ENCODE results near the gene GMNC.

GMNC gene

DNA sequence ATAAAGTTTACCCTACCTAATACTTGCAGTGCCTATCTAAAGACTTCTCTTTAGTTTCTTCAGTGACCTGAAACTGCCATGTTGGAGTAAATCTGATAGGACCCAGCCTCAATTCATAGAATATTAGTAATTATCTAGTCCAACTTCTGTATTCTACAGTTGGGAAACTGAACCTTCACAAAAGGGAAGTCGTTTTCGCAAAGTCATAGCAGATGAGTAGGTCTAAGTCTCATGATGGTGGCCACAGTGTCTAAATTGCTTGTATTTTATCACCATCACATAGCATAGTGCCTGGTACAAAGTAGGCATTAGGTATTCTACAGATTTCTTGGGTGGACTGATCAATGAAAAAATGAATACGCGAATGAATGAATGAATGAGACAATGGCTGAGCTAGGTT is 8.4 kb downstream of the GMNC start:
- in situ Hi-C loops (cut with MboI; ENCODE audit: low sequenced_read_pairs, unreplicated experiment) = no loop called here
- TF ChIP-seq, protein P1, sequence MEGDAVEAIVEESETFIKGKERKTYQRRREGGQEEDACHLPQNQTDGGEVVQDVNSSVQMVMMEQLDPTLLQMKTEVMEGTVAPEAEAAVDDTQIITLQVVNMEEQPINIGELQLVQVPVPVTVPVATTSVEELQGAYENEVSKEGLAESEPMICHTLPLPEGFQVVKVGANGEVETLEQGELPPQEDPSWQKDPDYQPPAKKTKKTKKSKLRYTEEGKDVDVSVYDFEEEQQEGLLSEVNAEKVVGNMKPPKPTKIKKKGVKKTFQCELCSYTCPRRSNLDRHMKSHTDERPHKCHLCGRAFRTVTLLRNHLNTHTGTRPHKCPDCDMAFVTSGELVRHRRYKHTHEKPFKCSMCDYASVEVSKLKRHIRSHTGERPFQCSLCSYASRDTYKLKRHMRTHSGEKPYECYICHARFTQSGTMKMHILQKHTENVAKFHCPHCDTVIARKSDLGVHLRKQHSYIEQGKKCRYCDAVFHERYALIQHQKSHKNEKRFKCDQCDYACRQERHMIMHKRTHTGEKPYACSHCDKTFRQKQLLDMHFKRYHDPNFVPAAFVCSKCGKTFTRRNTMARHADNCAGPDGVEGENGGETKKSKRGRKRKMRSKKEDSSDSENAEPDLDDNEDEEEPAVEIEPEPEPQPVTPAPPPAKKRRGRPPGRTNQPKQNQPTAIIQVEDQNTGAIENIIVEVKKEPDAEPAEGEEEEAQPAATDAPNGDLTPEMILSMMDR (IDR thresholded peaks at IDR 0.05; ENCODE audit: borderline replicate concordance, control extremely low read depth, extremely low read depth, insufficient read depth, missing control alignments) = no peak
- no peak for DNase-seq (ENCODE audit: low spot score)

DNA sequence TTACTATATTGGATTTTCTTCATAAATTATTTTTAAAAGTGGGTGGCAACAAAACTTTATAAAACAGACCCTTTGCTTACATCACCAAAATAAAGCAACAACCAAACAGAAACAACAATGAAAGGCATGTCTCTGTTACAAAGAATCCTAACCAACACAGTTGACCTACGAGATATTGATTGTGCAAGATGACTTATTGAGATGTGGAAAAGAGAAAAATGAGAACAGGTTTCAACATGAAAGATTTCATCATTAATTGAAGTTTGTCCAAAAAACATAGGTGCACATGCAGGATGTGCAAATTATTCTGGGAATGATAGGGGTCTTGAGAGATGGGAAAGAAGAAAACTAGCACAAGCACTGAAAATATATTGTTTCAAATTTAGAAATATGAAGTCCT is 9.0 kb downstream of the GMNC start:
- TF ChIP-seq, protein P1 (IDR thresholded peaks at IDR 0.05; ENCODE audit: borderline replicate concordance, control extremely low read depth, extremely low read depth, insufficient read depth, missing control alignments) = no peak
- in situ Hi-C loops (cut with MboI; ENCODE audit: low sequenced_read_pairs, unreplicated experiment) = no loop called here
- DNase-seq (ENCODE audit: low spot score) = no peak

DNA sequence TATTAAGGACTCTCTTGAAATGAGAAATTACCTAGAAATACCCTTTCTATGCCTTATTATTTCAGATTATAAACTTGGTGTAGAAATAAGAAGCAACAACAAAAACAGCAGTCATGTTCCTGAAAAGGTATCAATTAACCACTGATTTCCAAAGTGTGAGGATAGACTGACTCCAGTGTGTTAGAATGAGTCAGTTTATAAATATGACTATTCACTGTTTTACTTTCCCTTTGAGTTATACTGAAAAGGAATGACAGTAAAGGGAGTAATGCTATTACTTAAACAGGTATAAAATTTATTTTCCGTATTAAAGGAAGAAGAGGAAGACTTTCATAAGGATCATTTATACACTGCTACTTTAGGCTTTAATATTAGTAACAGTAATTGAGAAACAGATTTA is 12.9 kb downstream of the GMNC start:
- in situ Hi-C loops (cut with MboI; ENCODE audit: low sequenced_read_pairs, unreplicated experiment) = no loop called here
- TF ChIP-seq, protein P1 (IDR thresholded peaks at IDR 0.05; ENCODE audit: borderline replicate concordance, control extremely low read depth, extremely low read depth, insufficient read depth, missing control alignments) = no peak
- no peak for DNase-seq (ENCODE audit: low spot score)

DNA sequence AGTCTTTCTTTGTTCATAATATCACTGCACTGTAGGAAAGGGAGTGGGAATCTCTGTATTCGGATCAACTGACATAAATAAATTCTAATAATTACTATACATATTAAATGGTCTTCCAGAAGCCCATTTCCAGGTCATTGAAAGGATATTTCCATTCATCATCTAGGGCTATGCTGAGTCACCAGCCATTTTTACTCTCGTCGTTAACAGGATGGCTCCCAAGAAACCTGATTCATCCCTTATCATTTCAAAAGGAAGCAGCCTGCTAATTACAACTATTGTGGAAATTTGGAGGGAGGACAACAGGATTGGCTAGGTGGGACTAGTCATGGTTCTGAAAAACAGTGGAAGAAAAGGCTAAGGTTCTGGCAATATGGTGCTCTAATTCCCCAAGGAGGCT is 13.6 kb downstream of the GMNC start:
- in situ Hi-C loops (cut with MboI; ENCODE audit: low sequenced_read_pairs, unreplicated experiment) = no loop called here
- DNase-seq (ENCODE audit: low spot score) = no peak
- TF ChIP-seq, protein P1 (IDR thresholded peaks at IDR 0.05; ENCODE audit: borderline replicate concordance, control extremely low read depth, extremely low read depth, insufficient read depth, missing control alignments) = no peak

DNA sequence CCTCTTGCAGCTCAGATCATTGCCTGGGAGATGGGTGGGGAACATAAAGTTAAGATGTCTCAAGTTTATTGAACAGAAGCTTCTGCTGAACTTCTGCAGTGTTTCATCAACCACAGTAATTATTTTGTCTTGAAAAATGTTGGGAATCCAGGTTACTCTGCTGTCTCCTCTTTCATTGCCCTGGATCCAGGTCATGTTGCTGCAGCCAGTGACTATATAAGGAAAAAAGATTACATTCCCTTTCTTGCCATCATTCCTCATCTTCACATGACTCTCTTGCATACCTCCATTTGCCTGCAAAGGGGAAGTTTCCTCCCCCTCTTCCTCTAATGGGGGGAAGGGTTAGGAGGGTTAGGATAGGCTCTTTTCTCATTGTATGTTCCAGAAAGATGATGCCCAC is 15.1 kb downstream of the GMNC start:
- in situ Hi-C loops (cut with MboI; ENCODE audit: low sequenced_read_pairs, unreplicated experiment) = no loop called here

DNA sequence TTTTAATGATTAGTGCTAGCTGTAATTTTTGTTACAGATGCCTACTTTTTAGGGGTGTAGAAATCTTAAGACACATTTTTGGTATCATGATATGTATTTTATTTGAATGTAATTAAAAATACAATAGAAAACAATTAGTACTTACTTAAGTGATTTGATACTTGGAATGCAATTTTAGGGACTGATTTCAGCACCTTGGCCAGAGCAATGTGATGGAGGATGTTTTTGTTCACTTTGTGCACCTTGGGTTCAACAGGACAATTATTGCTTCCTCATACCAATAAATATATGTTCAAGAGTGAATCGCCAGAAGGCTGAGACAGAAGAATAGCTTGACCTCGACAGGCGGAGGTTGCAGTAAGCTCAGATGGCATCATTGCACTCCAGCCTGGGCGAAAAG is 22.3 kb downstream of the GMNC start:
- no peak for DNase-seq (ENCODE audit: low spot score)
- TF ChIP-seq, protein P1 (IDR thresholded peaks at IDR 0.05; ENCODE audit: borderline replicate concordance, control extremely low read depth, extremely low read depth, insufficient read depth, missing control alignments) = no peak
- in situ Hi-C loops (cut with MboI; ENCODE audit: low sequenced_read_pairs, unreplicated experiment) = no loop called here

More for the DNA sequence above, 15.1 kb downstream of the GMNC start:
- TF ChIP-seq, protein P1 (IDR thresholded peaks at IDR 0.05; ENCODE audit: borderline replicate concordance, control extremely low read depth, extremely low read depth, insufficient read depth, missing control alignments) = no peak
- no peak for DNase-seq (ENCODE audit: low spot score)

DNA sequence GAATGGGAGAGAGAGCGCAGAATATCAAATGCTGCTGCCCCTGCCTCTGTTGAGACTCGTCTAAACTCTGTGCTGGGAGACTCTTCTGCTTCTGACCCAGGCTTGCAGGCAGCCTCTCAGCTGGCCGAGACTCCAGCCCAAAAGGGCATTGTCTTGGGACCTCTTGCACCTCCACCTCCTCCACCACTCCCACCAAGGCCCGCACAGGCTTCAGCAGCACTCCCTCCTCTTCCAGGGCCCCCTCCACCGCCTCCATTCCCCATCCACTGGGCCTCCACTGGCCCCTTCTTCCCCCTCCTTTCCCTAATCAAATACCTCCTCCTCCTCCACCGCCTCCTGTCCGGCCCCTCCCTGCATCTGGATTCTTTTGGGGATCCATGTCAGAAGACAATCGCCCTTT is 31.3 kb downstream of the GMNC start:
- in situ Hi-C loops (cut with MboI; ENCODE audit: low sequenced_read_pairs, unreplicated experiment) = no loop called here
- TF ChIP-seq, protein P1 (IDR thresholded peaks at IDR 0.05; ENCODE audit: borderline replicate concordance, control extremely low read depth, extremely low read depth, insufficient read depth, missing control alignments) = no peak
- DNase-seq (ENCODE audit: low spot score) = no peak

Measured in GM13976 (cell line).